Endothelial cell of umbilical vein (primary cell): ENCODE results near the gene KCNJ18.
"Not testable (repeated sequence)": the region's sequence is repeated elsewhere in the genome, so short reads cannot be mapped to it uniquely, and the experiment has no call there.

Experiments
- CTCF ChIP-seq, 2 donors: IDR thresholded peaks; 1 replicate in 1 of 2; 2 replicates in 1 of 2; pipeline ENCODE4 v1.5.1; 2011; ENCODE audit warnings: low read length in 2 of 2, mild to moderate bottlenecking in 2 of 2, moderate library complexity in 2 of 2, control low read depth in 1 of 2, inconsistent platforms in 1 of 2, low read depth in 1 of 2; ENCODE audit not compliant: insufficient read depth in 1 of 2; ENCODE audit errors: extremely low read depth in 1 of 2
- EZH2 ChIP-seq: IDR thresholded peaks from 2 replicates; pipeline ENCODE4 v1.6.1; 2012; ENCODE audit warnings: borderline replicate concordance, low read depth, mild to moderate bottlenecking, moderate library complexity, low read length, inconsistent platforms; ENCODE audit not compliant: severe bottlenecking
- FOS ChIP-seq: IDR thresholded peaks from 2 replicates; pipeline ENCODE4 v1.6.1; 2011; ENCODE audit warnings: mild to moderate bottlenecking, low read length, moderate library complexity, borderline replicate concordance; ENCODE audit not compliant: insufficient read depth
- JUN ChIP-seq: IDR thresholded peaks from 2 replicates; pipeline ENCODE4 v1.6.1; 2011; ENCODE audit warnings: borderline replicate concordance, low read depth; ENCODE audit not compliant: insufficient read length, insufficient read depth
- MYC ChIP-seq: IDR thresholded peaks from one replicate; pipeline ENCODE4 v1.6.1; 2011; ENCODE audit warnings: mild to moderate bottlenecking, low read depth, low read length
- POLR2A ChIP-seq: IDR thresholded peaks from 2 replicates; pipeline ENCODE4 v1.6.1; 2012; ENCODE audit warnings: low read depth, mild to moderate bottlenecking, control low read depth, low read length
- POLR2AphosphoS5 ChIP-seq: IDR thresholded peaks from 2 replicates; pipeline ENCODE4 v1.6.1; 2012; ENCODE audit warnings: low read depth, mild to moderate bottlenecking, control low read depth, low read length, moderate library complexity; ENCODE audit not compliant: insufficient read depth

GRCh38 chr17:21740836-21741235, 48.5 kb downstream of the KCNJ18 start:
- TF ChIP-seq CTCF (IDR thresholded peaks at IDR 0.05; ENCODE audit: extremely low read depth in 1 of 2, insufficient read depth in 1 of 2, low read depth in 1 of 2, low read length in 2 of 2); EZH2; POLR2AphosphoS5; POLR2A; MYC; JUN; FOS: not testable (repeated sequence)
